Epithelial cell of esophagus (primary cell): ENCODE results near the gene KCNIP1.
"Not testable (repeated sequence)": the region's sequence is repeated elsewhere in the genome, so short reads cannot be mapped to it uniquely, and the experiment has no call there.

Experiments
- DNase-seq: peaks from one replicate; pipeline ENCODE4 v3.0.0; 2010; ENCODE audit warnings: low read depth
- H3K4me3 ChIP-seq: 2 replicates; pipeline ENCODE4 v1.5.1; 2011; ENCODE audit warnings: mild to moderate bottlenecking, low read length, control low read depth
- CTCF ChIP-seq: IDR thresholded peaks from 2 replicates; pipeline ENCODE4 v1.5.1; 2011; ENCODE audit warnings: low read depth, mild to moderate bottlenecking, low read length, control low read depth, inconsistent platforms; ENCODE audit not compliant: insufficient read depth; ENCODE audit errors: missing control alignments

Gene KCNIP1

GRCh38 chr5:170538696-170539586 lies 35.1 kb downstream of the KCNIP1 start:
- TF ChIP-seq CTCF: no peak
- DNase-seq: no peak
- no peak overlapping the region for H3K4me3 ChIP-seq

- no peak for DNase-seq
- no peak for TF ChIP-seq CTCF
- no peak overlapping the region for H3K4me3 ChIP-seq
Measured at GRCh38 chr5:170540271-170540670, 36.5 kb downstream of the KCNIP1 start.

GRCh38 chr5:170541146-170541769 lies 37.4 kb downstream of the KCNIP1 start:
- DNase-seq: no peak
- TF ChIP-seq CTCF: no peak
- no peak overlapping the region for H3K4me3 ChIP-seq

GRCh38 chr5:170542691-170543293 lies 39.0 kb downstream of the KCNIP1 start:
- TF ChIP-seq CTCF: no peak
- no peak overlapping the region for H3K4me3 ChIP-seq
- DNase-seq: no peak

- DNase-seq: no peak
- TF ChIP-seq CTCF: no peak
- no peak overlapping the region for H3K4me3 ChIP-seq
Measured at GRCh38 chr5:170545313-170545712, 41.5 kb downstream of the KCNIP1 start.

GRCh38 chr5:170545811-170546210 lies 42.0 kb downstream of the KCNIP1 start:
- H3K4me3 ChIP-seq: no peak overlapping the region
- no peak for TF ChIP-seq CTCF
- no peak for DNase-seq

- TF ChIP-seq CTCF: no peak
- no peak overlapping the region for H3K4me3 ChIP-seq
- DNase-seq: no peak
Measured at GRCh38 chr5:170546282-170546681, 42.5 kb downstream of the KCNIP1 start.

GRCh38 chr5:170550382-170550781 lies 46.6 kb downstream of the KCNIP1 start:
- H3K4me3 ChIP-seq, DNase-seq: not testable (repeated sequence)
